HepG2 (cell line): ENCODE measurements around the gene MZF1. TPM values are rescaled to one million over a fixed set of nuclear protein-coding genes. Genes with fewer than 3 reads are reported as not detected.

Experiments
- ATF1 ChIP-seq: IDR thresholded peaks from 2 replicates; pipeline ENCODE4 v1.6.1; 2016; ENCODE audit warnings: mild to moderate bottlenecking, control low read depth
- CBX5 ChIP-seq: sonication (generic); formaldehyde crosslinking; IDR thresholded peaks from 2 replicates; pipeline ENCODE4 v1.4.0; 2020; ENCODE audit warnings: missing genetic modification reagents, borderline replicate concordance
- CCDC6 ChIP-seq: sonication (generic); formaldehyde crosslinking; IDR thresholded peaks from 2 replicates; pipeline ENCODE4 v1.8.1; 2022; ENCODE audit warnings: mild to moderate bottlenecking, missing genetic modification reagents, moderate library complexity
- CHCHD3 ChIP-seq: sonication (generic); formaldehyde crosslinking; IDR thresholded peaks from 2 replicates; pipeline ENCODE4 v1.8.0; 2022; ENCODE audit warnings: mild to moderate bottlenecking, missing genetic modification reagents, moderate library complexity
- ETV6 ChIP-seq: sonication (generic); formaldehyde crosslinking; conservative IDR thresholded peaks from 2 replicates; pipeline ENCODE4 v1.4.0; 2020; ENCODE audit warnings: missing genetic modification reagents
- FOXA3 ChIP-seq: IDR thresholded peaks from 2 replicates; pipeline ENCODE4 v1.6.1; 2016; ENCODE audit warnings: missing genetic modification reagents, missing compliant biosample characterization
- HOXA9 ChIP-seq: sonication (generic); formaldehyde crosslinking; IDR thresholded peaks from 2 replicates; pipeline ENCODE4 v1.8.1; 2022; ENCODE audit warnings: missing genetic modification reagents, mild to moderate bottlenecking, moderate library complexity, borderline replicate concordance
- ISX ChIP-seq: sonication (generic); formaldehyde crosslinking; conservative IDR thresholded peaks from 2 replicates; pipeline ENCODE4 v1.5.0; 2020; ENCODE audit warnings: missing genetic modification reagents
- MAFK ChIP-seq, 2 experiments: IDR thresholded peaks in 1 of 2; conservative IDR thresholded peaks in 1 of 2; 2 replicates each; pipeline ENCODE4 v1.6.1; 2011; ENCODE audit warnings: improper control_type of control experiment in 2 of 2, low read length in 2 of 2
- NFKBIZ ChIP-seq: IDR thresholded peaks from 2 replicates; pipeline ENCODE4 v1.6.1; 2018; ENCODE audit warnings: missing genetic modification reagents, missing compliant biosample characterization
- REL ChIP-seq: sonication (generic); formaldehyde crosslinking; conservative IDR thresholded peaks from 2 replicates; pipeline ENCODE4 v1.8.0; 2022; ENCODE audit warnings: mild to moderate bottlenecking, missing genetic modification reagents, moderate library complexity
- RNF2 ChIP-seq: fragments of 450-650 bp; conservative IDR thresholded peaks from 2 replicates; pipeline ENCODE4 v1.6.1; 2016; ENCODE audit warnings: low read depth
- SSRP1 ChIP-seq: IDR thresholded peaks from 2 replicates; pipeline ENCODE4 v1.6.1; 2016; ENCODE audit warnings: control low read depth
- ZGPAT ChIP-seq: IDR thresholded peaks from 2 replicates; pipeline ENCODE4 v1.6.1; 2016; ENCODE audit warnings: mild to moderate bottlenecking
- ZNF18 ChIP-seq: sonication (generic); formaldehyde crosslinking; IDR thresholded peaks from 2 replicates; pipeline ENCODE4 v1.8.0; 2022; ENCODE audit warnings: mild to moderate bottlenecking, missing genetic modification reagents; ENCODE audit not compliant: insufficient replicate concordance
- ZNF224 ChIP-seq: sonication (generic); formaldehyde crosslinking; IDR thresholded peaks from 2 replicates; pipeline ENCODE4 v1.5.0; 2020; ENCODE audit warnings: mild to moderate bottlenecking, missing genetic modification reagents
- ZNF431 ChIP-seq: sonication (generic); formaldehyde crosslinking; IDR thresholded peaks from 2 replicates; pipeline ENCODE4 v1.9.0; 2022; ENCODE audit warnings: missing genetic modification reagents, low read depth, mild to moderate bottlenecking, borderline replicate concordance
- ZNF468 ChIP-seq: sonication (generic); formaldehyde crosslinking; IDR thresholded peaks from 2 replicates; pipeline ENCODE4 v1.8.0; 2022; ENCODE audit warnings: mild to moderate bottlenecking, moderate library complexity, missing genetic modification reagents
- ZNF878 ChIP-seq: sonication (generic); formaldehyde crosslinking; IDR thresholded peaks from 2 replicates; pipeline ENCODE4 v1.8.1; 2023; ENCODE audit warnings: mild to moderate bottlenecking, missing genetic modification reagents, moderate library complexity
- ZSCAN12 ChIP-seq: sonication (generic); formaldehyde crosslinking; IDR thresholded peaks from 2 replicates; pipeline ENCODE4 v1.9.0; 2021; ENCODE audit warnings: mild to moderate bottlenecking, missing genetic modification reagents
- polyA plus RNA-seq, 8 experiments: library from polyadenylated mRNA; depleted of rRNA in 3 of 8; stranded (reverse) in 7 of 8; unstranded in 1 of 8; fragments of >200 nt; fragmentation: Illumina TruSeq in 4 of 8; extraction: Trizol in 4 of 8; gene quantifications; 2 replicates each; pipeline versions ENCODE4 v1.2.1 to v1.2.3, GENCODE V29; 2011 to 2016; ENCODE audit warnings: low read depth in 4 of 8, missing spikeins in 1 of 8, mixed read lengths in 1 of 8; ENCODE audit not compliant: insufficient read depth in 1 of 8
- total RNA-seq, 5 experiments: library from RNA; depleted of rRNA; stranded (reverse); fragments of >200 nt; fragmentation: Illumina TruSeq; extraction: Trizol; gene quantifications; 2 replicates each; pipeline ENCODE4 v1.2.3, GENCODE V29; 2016; ENCODE audit warnings: low read depth in 1 of 5
- TF ChIP-seq, protein P1 (sequence below): sonication (generic); formaldehyde crosslinking; IDR thresholded peaks from 2 replicates; pipeline ENCODE4 v1.4.0; 2020; ENCODE audit warnings: missing genetic modification reagents, borderline replicate concordance

MZF1 gene
- total and polyA plus RNA-seq, 2 of the 13 experiments (the other 11 are each of a cell fraction or from before 2014, with no cell fraction given) = 3.1 to 8.1 TPM

DNA sequence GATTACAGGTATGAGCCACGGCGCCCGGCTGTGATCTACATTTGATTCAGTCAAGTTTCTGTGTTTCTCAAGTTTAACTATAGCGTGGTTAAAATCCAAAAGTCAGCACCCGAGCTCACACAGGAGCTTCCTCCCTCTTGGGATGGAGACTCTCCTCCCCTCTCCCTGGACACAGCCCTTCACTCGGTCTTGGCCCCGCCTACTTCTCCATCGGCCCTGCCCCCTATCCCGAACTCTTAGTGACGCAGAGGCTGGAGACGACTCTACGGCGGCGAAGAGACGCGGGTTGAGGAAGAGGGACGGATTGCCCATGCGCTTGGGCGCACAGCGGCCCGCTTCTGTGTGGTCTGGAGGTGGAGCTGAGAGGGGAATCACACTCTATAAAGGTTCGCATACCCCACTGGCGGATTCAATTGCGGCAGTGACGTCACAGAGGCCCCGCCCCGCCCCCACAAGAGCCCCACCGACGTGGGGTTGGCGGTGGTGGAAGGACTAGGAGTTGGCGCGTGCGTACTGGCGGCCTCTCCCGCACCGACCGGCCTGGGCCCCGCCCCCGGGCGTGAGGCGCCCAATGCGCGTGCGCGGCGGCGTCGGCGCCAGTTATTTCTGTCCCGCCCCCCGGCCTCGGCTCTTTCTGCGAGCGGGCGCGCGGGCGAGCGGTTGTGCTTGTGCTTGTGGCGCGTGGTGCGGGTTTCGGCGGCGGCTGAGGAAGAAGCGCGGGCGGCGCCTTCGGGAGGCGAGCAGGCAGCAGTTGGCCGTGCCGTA is 29.1 kb downstream of the MZF1 start, which contains the start of gene TRIM28 (continued):
- TF ChIP-seq ZNF468 (no peak), FOXA3 (CRISPR knock-in tag) (no peak), ZSCAN12 (CRISPR knock-in tag) (peak; percentile 63; the same call in 1 of the 2 replicates), SSRP1 (no peak), CCDC6 (CRISPR knock-in tag) (peak; percentile 62; the same call in 1 of the 2 replicates), REL (CRISPR knock-in tag) (no peak; the same call in 1 of the 2 replicates), HOXA9 (CRISPR knock-in tag) (0 out of 2 replicates have a peak, but pooled peaks have one; percentile 13), ISX (CRISPR knock-in tag) (0 out of 2 replicates have a peak, but pooled peaks have one; percentile 74), ZNF224 (no peak), CBX5 (no peak; the same call in 1 of the 2 replicates), ATF1 (CRISPR knock-in tag) (peak; percentile 79), RNF2 (no peak; the same call in 1 of the 2 replicates), NFKBIZ (0 out of 2 replicates have a peak, but pooled peaks have one; percentile 13), ZNF431 (CRISPR knock-in tag) (peak; percentile 34; the same call in 1 of the 2 replicates), ZGPAT (CRISPR knock-in tag) (peak; percentile 75), MAFK (conservative IDR thresholded peaks at IDR 0.05 in 1 of 2, IDR thresholded peaks at IDR 0.05 in 1 of 2; ENCODE audit: low read length in 2 of 2) (no peak), ZNF878 (CRISPR knock-in tag) (no peak), ZNF18 (no peak), ETV6 (CRISPR knock-in tag) (no peak; the same call in 1 of the 2 replicates), CHCHD3 (CRISPR knock-in tag) (no peak)
- TF ChIP-seq, protein P1, sequence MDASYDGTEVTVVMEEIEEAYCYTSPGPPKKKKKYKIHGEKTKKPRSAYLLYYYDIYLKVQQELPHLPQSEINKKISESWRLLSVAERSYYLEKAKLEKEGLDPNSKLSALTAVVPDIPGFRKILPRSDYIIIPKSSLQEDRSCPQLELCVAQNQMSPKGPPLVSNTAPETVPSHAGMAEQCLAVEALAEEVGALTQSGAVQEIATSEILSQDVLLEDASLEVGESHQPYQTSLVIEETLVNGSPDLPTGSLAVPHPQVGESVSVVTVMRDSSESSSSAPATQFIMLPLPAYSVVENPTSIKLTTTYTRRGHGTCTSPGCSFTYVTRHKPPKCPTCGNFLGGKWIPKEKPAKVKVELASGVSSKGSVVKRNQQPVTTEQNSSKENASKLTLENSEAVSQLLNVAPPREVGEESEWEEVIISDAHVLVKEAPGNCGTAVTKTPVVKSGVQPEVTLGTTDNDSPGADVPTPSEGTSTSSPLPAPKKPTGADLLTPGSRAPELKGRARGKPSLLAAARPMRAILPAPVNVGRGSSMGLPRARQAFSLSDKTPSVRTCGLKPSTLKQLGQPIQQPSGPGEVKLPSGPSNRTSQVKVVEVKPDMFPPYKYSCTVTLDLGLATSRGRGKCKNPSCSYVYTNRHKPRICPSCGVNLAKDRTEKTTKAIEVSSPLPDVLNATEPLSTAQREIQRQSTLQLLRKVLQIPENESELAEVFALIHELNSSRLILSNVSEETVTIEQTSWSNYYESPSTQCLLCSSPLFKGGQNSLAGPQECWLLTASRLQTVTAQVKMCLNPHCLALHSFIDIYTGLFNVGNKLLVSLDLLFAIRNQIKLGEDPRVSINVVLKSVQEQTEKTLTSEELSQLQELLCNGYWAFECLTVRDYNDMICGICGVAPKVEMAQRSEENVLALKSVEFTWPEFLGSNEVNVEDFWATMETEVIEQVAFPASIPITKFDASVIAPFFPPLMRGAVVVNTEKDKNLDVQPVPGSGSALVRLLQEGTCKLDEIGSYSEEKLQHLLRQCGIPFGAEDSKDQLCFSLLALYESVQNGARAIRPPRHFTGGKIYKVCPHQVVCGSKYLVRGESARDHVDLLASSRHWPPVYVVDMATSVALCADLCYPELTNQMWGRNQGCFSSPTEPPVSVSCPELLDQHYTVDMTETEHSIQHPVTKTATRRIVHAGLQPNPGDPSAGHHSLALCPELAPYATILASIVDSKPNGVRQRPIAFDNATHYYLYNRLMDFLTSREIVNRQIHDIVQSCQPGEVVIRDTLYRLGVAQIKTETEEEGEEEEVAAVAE (CRISPR knock-in tag) = peak; percentile 30; the same call in 1 of the 2 replicates
